ENCODE data around the gene POPDC2.
"Not testable (repeated sequence)": the region's sequence is repeated elsewhere in the genome, so short reads cannot be mapped to it uniquely, and the experiment has no call there.

POPDC2 gene

DNA sequence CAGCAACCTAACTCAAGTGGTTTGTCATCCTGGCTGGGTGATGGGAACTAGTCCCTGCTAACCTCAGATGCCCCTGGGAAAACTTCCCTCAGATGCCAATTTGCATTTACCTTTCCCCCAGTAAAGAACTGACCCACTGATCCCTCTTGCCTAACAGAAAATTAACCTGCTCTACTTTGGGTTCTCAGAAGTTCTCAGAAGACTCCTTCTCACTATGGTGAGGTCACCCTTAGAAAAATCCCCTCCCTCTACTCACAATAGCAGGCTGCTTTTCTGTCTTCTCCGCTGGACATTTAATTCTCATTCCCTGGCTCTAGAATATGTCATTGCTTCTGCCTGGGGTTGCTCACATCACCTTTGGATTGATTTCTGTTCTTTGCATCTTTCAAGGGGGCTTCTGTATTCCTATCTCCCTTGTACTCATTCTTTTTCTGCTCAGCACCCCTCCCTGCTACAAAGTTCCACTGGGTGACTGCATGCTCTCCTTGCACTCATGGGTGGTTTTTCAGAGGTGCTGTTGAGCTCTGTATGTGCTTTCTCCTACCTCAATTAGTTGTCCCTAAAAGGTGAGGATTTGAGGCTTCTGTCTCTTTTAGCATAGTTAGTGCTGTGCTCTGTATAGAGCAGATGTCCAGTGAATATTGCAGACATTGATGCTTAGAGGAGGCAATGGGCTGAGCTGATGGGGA is 61.8 kb downstream of the POPDC2 start:
- no peak for DNase-seq (ENCODE audit: low read depth, low spot score)
- Histone ChIP-seq H3K36me3 (ENCODE audit: control insufficient read depth, insufficient read depth, low read length) (no peaks in the 10 kb centered on the region), H3K9me3 (ENCODE audit: control insufficient read depth, insufficient read depth, low read length) (no peaks in the 10 kb centered on the region), H3K4me1 (ENCODE audit: control insufficient read depth, insufficient read depth, low read length) (no peaks in the 10 kb centered on the region), H3K27ac (ENCODE audit: low read length) (no peak overlapping the region), H3K27me3 (ENCODE audit: control insufficient read depth, insufficient read depth, low read length) (peaks cover 2% of the 10 kb centered on the region), H3K4me3 (ENCODE audit: low read length) (no peak overlapping the region)
- WGBS (ENCODE audit: insufficient coverage, insufficient read length): no CpG with 5 or more reads among the region's 1 CpG

DNA sequence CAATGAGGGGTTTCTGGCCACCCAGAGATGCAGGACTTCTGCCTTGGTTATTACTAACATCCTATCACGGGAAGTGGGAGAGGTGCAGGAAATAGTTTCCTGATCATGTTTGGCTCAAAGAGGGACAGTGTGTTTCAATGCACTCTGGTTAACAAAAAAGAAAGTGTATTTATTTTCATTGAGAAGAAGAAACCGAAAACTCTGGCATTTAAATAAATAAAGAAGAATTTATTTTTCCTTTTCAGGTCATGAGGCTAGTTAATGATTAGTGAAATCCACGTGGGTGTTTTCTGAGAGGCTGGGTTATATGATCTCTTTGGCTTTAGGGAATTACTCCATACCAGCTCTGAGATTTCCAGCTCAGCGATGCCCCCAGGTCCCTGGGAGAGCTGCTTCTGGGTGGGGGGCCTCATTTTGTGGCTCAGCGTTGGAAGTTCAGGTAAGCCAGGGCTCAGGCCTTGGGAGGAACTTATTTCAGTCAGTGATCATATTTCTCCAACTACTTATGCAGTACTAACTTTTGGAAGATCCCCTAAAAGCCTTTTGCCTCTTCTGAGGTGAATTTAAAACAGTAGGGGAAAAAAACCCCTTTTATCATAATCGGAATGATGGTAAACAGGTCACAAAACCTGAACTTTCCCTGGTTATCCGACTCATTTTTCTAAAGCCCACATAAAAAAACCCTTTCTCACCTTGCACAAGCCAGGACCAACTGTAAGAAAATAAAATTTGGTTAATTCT is 62.7 kb downstream of the POPDC2 start, which contains the start of gene PLA1A:
Gene PLA1A (plus strand): TSS at position 338 of the 741 bp plus-strand sequence. CDS start 29 bp downstream, at position 367.
- no peak for DNase-seq (ENCODE audit: low read depth, low spot score)

DNA sequence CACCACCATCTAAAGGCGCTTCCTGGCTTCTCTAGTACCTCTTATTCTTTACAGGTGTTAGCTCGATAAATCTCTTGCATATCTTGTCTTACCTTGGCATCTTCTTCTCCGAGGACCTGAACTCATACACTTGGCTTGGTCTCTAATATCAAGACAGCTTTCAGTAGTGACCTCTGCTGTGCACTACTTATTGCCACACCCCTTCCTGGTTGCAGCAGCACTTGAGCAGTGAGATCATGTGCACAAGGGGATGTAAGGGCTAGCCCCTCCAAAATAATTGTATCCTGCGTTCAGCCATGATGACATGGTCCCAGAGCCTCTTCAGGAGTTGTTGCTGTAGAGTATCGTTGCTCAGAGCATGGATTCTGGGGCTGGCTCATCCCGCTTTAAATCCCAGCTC is 64.0 kb downstream of the POPDC2 start:
- WGBS (ENCODE audit: insufficient coverage, insufficient read length): no CpG with 5 or more reads among the region's 6 CpGs
- no peaks in the 10 kb centered on the region for H3K36me3 ChIP-seq (ENCODE audit: control insufficient read depth, insufficient read depth, low read length)
- no peak overlapping the region for H3K4me3 ChIP-seq (ENCODE audit: low read length)
- H3K4me1 ChIP-seq (ENCODE audit: control insufficient read depth, insufficient read depth, low read length): no peaks in the 10 kb centered on the region
- no peak overlapping the region for H3K27ac ChIP-seq (ENCODE audit: low read length)
- DNase-seq (ENCODE audit: low read depth, low spot score): no peak
- H3K9me3 ChIP-seq (ENCODE audit: control insufficient read depth, insufficient read depth, low read length): no peaks in the 10 kb centered on the region
- peaks cover 2% of the 10 kb centered on the region for H3K27me3 ChIP-seq (ENCODE audit: control insufficient read depth, insufficient read depth, low read length)

More for the DNA sequence above, 62.7 kb downstream of the POPDC2 start, which contains the start of gene PLA1A:
- H3K27me3 ChIP-seq (ENCODE audit: control insufficient read depth, insufficient read depth, low read length): peaks cover 2% of the 10 kb centered on the region
- H3K9me3 ChIP-seq (ENCODE audit: control insufficient read depth, insufficient read depth, low read length): no peaks in the 10 kb centered on the region
- H3K4me3 ChIP-seq (ENCODE audit: low read length): no peak within 1 kb of the TSS
- no peak within 1 kb of the TSS for H3K27ac ChIP-seq (ENCODE audit: low read length)
- no peaks in the 10 kb centered on the region for H3K36me3 ChIP-seq (ENCODE audit: control insufficient read depth, insufficient read depth, low read length)
- H3K4me1 ChIP-seq (ENCODE audit: control insufficient read depth, insufficient read depth, low read length): no peaks in the 10 kb centered on the region
- no CpG with 5 or more reads among the region's 7 CpGs for WGBS (ENCODE audit: insufficient coverage, insufficient read length)

DNA sequence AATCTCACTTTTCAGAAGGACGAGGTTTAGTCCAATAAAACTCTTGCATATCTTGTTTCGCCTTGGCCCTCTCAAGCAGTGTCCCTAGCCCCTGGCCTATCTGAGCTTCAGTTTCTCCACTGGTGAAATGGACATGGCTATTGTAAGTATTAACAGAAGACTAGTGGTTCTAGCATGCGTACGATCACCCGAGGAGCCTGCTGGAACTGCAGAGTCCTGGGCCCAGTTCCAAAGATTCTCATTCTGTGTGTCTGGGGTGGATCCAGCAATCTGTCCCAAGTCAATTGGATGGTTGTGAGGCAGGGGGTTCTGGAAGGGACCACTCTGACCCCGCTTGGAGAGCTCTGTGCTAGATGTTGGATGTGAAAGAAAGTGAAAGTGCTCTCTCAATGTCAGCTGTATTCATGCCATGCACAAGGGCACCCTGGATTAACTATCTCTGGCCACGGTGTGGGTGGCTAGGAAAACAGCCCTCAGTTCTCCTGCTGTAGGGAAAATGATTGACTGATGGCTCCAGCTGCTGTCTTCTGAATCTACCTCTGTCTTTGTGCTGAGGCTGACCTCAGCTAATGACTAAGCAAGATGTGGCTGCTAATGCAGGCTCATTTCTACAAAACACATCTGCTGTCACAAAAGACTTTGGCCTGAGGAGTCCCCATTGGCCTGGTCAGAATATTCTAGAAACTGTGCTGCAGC is 64.6 kb downstream of the POPDC2 start:
- whole genome bisulfite sequencing (ENCODE audit: insufficient coverage, insufficient read length): no CpG with 5 or more reads among the region's 7 CpGs
- no peak overlapping the region for H3K27ac ChIP-seq (ENCODE audit: low read length)
- no peak for DNase-seq (ENCODE audit: low read depth, low spot score)
- H3K4me1 ChIP-seq (ENCODE audit: control insufficient read depth, insufficient read depth, low read length): no peaks in the 10 kb centered on the region
- H3K4me3 ChIP-seq (ENCODE audit: low read length): no peak overlapping the region
- peaks cover 2% of the 10 kb centered on the region for H3K27me3 ChIP-seq (ENCODE audit: control insufficient read depth, insufficient read depth, low read length)
- H3K9me3 ChIP-seq (ENCODE audit: control insufficient read depth, insufficient read depth, low read length): no peaks in the 10 kb centered on the region
- H3K36me3 ChIP-seq (ENCODE audit: control insufficient read depth, insufficient read depth, low read length): no peaks in the 10 kb centered on the region

DNA sequence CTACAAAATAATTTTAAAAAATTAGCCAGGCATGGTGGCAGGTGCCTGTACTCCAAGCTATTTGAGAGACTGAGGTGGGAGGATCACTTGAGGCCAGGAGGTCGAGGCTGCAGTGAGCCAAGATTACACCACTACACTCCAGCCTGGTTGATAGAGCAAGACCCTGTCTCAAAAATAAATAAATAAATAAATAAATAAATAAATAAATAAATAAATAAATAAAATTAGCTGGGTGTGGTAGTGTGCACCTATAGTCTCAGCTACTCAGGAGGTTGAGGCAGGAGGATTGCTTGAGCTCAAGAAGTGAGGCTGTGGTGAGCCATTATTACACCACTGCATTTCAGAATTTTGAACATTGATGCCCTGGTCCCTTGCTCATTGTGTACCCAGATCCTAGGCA is 65.5 kb downstream of the POPDC2 start:
- not testable (repeated sequence) for DNase-seq (ENCODE audit: low read depth, low spot score); H3K27ac ChIP-seq (ENCODE audit: low read length); H3K4me1 ChIP-seq (ENCODE audit: control insufficient read depth, insufficient read depth, low read length); H3K9me3 ChIP-seq (ENCODE audit: control insufficient read depth, insufficient read depth, low read length); H3K4me3 ChIP-seq (ENCODE audit: low read length); H3K27me3 ChIP-seq (ENCODE audit: control insufficient read depth, insufficient read depth, low read length); H3K36me3 ChIP-seq (ENCODE audit: control insufficient read depth, insufficient read depth, low read length)
- no CpG with 5 or more reads among the region's 1 CpG for WGBS (ENCODE audit: insufficient coverage, insufficient read length)

DNA sequence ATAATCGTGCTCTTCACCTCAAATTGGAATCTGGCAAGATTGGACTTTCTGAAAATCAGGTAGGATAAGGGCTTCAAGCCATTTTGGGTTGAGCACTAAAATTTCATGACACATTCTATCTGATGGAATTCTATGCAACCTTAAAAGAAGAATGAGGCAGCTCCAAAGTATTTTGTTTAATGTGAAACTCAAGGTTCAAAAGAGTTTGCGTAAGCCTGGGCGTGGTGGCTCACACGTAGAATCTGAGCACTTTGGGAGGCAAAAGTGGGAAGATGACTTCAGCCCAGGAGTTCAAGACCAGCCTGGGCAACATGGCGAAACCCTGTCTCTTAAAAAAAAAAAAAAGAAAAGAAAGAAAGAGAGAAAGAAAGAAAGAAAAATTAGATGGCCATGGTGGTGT is 66.3 kb downstream of the POPDC2 start:
- peaks cover 2% of the 10 kb centered on the region for H3K27me3 ChIP-seq (ENCODE audit: control insufficient read depth, insufficient read depth, low read length)
- no peak overlapping the region for H3K4me3 ChIP-seq (ENCODE audit: low read length)
- peaks cover 1% of the 10 kb centered on the region; the same call in 1 of the 2 replicates for H3K9me3 ChIP-seq (ENCODE audit: control insufficient read depth, insufficient read depth, low read length)
- no peak for DNase-seq (ENCODE audit: low read depth, low spot score)
- no peaks in the 10 kb centered on the region for H3K36me3 ChIP-seq (ENCODE audit: control insufficient read depth, insufficient read depth, low read length)
- no CpG with 5 or more reads among the region's 5 CpGs for WGBS (ENCODE audit: insufficient coverage, insufficient read length)
- H3K27ac ChIP-seq (ENCODE audit: low read length): no peak overlapping the region
- peaks cover 1% of the 10 kb centered on the region; the same call in 1 of the 2 replicates for H3K4me1 ChIP-seq (ENCODE audit: control insufficient read depth, insufficient read depth, low read length)

- no peak overlapping the region for H3K4me3 ChIP-seq (ENCODE audit: low read length)
- H3K9me3 ChIP-seq (ENCODE audit: control insufficient read depth, insufficient read depth, low read length): peaks cover 1% of the 10 kb centered on the region; the same call in 1 of the 2 replicates
- no peak for DNase-seq (ENCODE audit: low read depth, low spot score)
- H3K4me1 ChIP-seq (ENCODE audit: control insufficient read depth, insufficient read depth, low read length): peaks cover 3% of the 10 kb centered on the region; the same call in 1 of the 2 replicates
- no CpG with 5 or more reads among the region's 1 CpG for WGBS (ENCODE audit: insufficient coverage, insufficient read length)
- no peak overlapping the region for H3K27ac ChIP-seq (ENCODE audit: low read length)
- H3K36me3 ChIP-seq (ENCODE audit: control insufficient read depth, insufficient read depth, low read length): no peaks in the 10 kb centered on the region
- no peaks in the 10 kb centered on the region for H3K27me3 ChIP-seq (ENCODE audit: control insufficient read depth, insufficient read depth, low read length)
Measured at GRCh38 chr3:119592861-119593260, 67.5 kb downstream of the POPDC2 start.
